NT2/D1 (cell line): ENCODE measurements around the gene FOXP1.

Source experiments
- DNase-seq: peaks from one replicate; pipeline ENCODE4 v3.0.0-alpha.2; 2011; ENCODE audit warnings: low read depth, low spot score
- H3K27me3 ChIP-seq: 2 replicates; pipeline ENCODE4 v1.6.0; 2011; ENCODE audit warnings: mild to moderate bottlenecking; ENCODE audit not compliant: insufficient read length, insufficient read depth
- H3K36me3 ChIP-seq: 2 replicates; pipeline ENCODE4 v1.6.1; 2011; ENCODE audit warnings: mild to moderate bottlenecking, low read length, mixed read lengths; ENCODE audit not compliant: insufficient read depth, insufficient read length
- H3K4me1 ChIP-seq: 2 replicates; pipeline ENCODE4 v1.5.1; 2011; ENCODE audit not compliant: insufficient read depth, insufficient read length
- H3K4me3 ChIP-seq: 2 replicates; pipeline ENCODE4 v1.5.1; 2011; ENCODE audit warnings: low read depth; ENCODE audit not compliant: insufficient read length
- H3K9ac ChIP-seq: 2 replicates; pipeline ENCODE4 v1.6.0; 2011; ENCODE audit warnings: low read depth; ENCODE audit not compliant: insufficient read length
- H3K9me3 ChIP-seq: 2 replicates; pipeline ENCODE4 v1.5.1; 2011; ENCODE audit warnings: mild to moderate bottlenecking, low read length; ENCODE audit not compliant: insufficient read depth
- SUZ12 ChIP-seq: IDR thresholded peaks from 2 replicates; pipeline ENCODE4 v1.6.1; 2011; ENCODE audit not compliant: insufficient read length, insufficient read depth; ENCODE audit errors: extremely low read depth
- YY1 ChIP-seq: IDR thresholded peaks from 2 replicates; pipeline ENCODE4 v1.6.1; 2011; ENCODE audit not compliant: insufficient read length, insufficient read depth
- ZNF274 ChIP-seq: IDR thresholded peaks from 2 replicates; pipeline ENCODE4 v1.6.1; 2011; ENCODE audit warnings: mild to moderate bottlenecking, low read depth, low read length

FOXP1 gene

GRCh38 chr3:71042759-71043158 lies 540.8 kb downstream of the FOXP1 start:
- TF ChIP-seq SUZ12 (no peak), ZNF274 (no peak), YY1 (no peak)
- Histone ChIP-seq H3K9me3 (no peaks in the 10 kb centered on the region), H3K27me3 (no peaks in the 10 kb centered on the region), H3K4me1 (no peaks in the 10 kb centered on the region), H3K4me3 (no peak overlapping the region), H3K9ac (no peak overlapping the region), H3K36me3 (peaks cover 40% of the 10 kb centered on the region)
- no peak for DNase-seq

GRCh38 chr3:71041371-71041770 lies 542.2 kb downstream of the FOXP1 start:
- Histone ChIP-seq H3K9me3 (no peaks in the 10 kb centered on the region), H3K4me3 (no peak overlapping the region), H3K36me3 (peaks cover 34% of the 10 kb centered on the region), H3K9ac (no peak overlapping the region), H3K27me3 (no peaks in the 10 kb centered on the region), H3K4me1 (no peaks in the 10 kb centered on the region)
- no peak for DNase-seq
- TF ChIP-seq SUZ12 (no peak), ZNF274 (no peak), YY1 (no peak)

DNA sequence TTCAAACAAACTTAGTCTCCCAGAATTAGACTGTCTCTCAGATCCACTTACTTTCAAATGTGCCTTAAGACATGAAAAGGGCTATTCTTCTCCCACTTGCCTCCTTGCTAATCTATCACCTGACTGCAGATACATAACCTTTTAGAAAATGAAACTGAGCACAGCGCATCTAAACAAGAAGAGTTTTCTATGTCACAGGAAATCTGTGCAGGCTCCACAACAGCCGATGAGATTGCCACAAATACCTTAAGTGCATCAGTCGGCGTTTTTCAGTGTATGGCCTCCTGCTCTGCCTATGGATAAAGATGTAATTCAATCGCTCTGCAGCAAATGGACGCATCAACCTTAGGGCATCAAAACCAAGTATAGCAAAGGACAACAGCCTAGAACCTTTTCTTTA lies 544.2 kb downstream of the FOXP1 start:
- Histone ChIP-seq H3K9me3 (no peaks in the 10 kb centered on the region), H3K27me3 (no peaks in the 10 kb centered on the region), H3K9ac (no peak overlapping the region), H3K36me3 (peaks cover 24% of the 10 kb centered on the region), H3K4me3 (no peak overlapping the region), H3K4me1 (no peaks in the 10 kb centered on the region)
- no peak for TF ChIP-seq YY1
- no peak for TF ChIP-seq SUZ12
- no peak for TF ChIP-seq ZNF274
- no peak for DNase-seq

DNA sequence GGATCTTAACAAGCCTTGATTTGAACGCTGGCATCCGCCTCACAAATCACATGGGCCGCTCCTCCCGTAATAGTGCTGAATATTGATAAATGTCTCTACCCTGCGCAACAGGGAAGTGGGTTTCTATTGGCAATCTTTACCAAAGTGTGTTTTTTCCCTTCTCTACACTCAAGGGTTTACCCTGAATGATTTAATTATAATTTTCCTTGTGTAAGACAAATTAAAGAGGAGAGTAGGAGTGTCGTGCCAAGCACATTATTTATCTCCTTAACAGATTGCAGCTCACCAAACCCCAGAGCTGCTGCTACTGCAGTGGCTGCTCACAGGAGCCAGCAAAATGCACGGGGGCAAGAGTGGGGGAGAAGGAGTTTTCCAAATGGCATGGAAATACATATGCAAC lies 545.8 kb downstream of the FOXP1 start:
- Histone ChIP-seq H3K36me3 (peaks cover 24% of the 10 kb centered on the region), H3K9me3 (no peaks in the 10 kb centered on the region), H3K27me3 (no peaks in the 10 kb centered on the region)

GRCh38 chr3:71035886-71036285 lies 547.6 kb downstream of the FOXP1 start:
- peaks cover 4% of the 10 kb centered on the region for H3K4me1 ChIP-seq
- H3K4me3 ChIP-seq = no peak overlapping the region
- DNase-seq = no peak
- TF ChIP-seq ZNF274 (no peak), SUZ12 (no peak), YY1 (no peak)
- H3K9ac ChIP-seq = no peak overlapping the region
- H3K9me3 ChIP-seq = no peaks in the 10 kb centered on the region
- H3K27me3 ChIP-seq = no peaks in the 10 kb centered on the region
- peaks cover 27% of the 10 kb centered on the region for H3K36me3 ChIP-seq

More for the DNA sequence above, 545.8 kb downstream of the FOXP1 start:
- H3K4me3 ChIP-seq = no peak overlapping the region
- no peak overlapping the region for H3K9ac ChIP-seq
- H3K4me1 ChIP-seq = peaks cover 4% of the 10 kb centered on the region
- no peak for DNase-seq
- TF ChIP-seq YY1 (no peak), SUZ12 (no peak), ZNF274 (no peak)

DNA sequence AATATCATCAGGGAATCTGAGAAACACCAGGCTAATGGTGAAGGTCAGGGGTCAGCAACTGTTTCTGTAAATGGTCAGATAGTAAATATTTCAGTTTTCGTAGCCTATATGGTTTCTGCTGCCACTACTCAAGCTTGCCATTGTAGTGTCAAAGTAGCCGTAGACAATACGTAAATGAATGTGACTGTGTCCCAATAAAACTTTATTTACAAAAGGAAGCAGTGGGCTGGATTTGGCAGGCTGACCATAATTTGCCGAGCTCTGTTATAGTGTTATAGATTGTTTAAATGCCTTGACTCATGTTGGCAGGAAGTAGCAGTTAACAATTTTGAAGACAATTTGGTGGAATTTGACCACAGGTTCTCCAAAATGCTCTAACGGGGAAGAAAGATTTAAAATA lies 548.2 kb downstream of the FOXP1 start:
- H3K4me1 ChIP-seq = peaks cover 4% of the 10 kb centered on the region
- peaks cover 21% of the 10 kb centered on the region for H3K36me3 ChIP-seq
- no peak overlapping the region for H3K9ac ChIP-seq
- no peak overlapping the region for H3K4me3 ChIP-seq
- TF ChIP-seq YY1 = no peak
- TF ChIP-seq SUZ12 = no peak
- TF ChIP-seq ZNF274 = no peak
- H3K27me3 ChIP-seq = no peaks in the 10 kb centered on the region
- H3K9me3 ChIP-seq = no peaks in the 10 kb centered on the region
- DNase-seq = no peak

DNA sequence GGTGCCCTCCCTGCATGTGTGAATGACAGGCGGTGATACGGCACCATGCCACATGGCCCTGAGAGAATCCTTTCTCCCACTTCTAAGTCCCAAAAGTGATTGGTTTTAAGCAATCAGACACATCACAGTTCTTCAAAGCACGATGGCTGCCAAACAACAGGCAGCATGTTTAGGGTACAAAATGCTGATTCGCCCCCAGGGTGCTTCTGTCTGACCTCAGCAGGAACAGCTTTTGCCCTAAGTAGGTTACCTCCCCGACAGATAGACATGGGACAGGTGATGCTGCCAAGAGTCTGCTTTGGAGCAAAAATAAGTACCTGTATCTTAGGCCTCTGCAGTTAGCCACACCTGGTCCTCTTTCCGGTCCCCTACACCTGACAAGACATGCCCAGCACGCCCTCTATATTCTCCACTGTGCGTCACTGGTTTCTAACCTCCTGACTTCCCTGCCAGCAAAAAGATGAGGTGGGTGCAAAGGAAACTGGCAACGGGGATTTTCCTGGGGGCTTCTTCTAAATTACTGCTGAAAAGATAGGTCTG lies 549.8 kb downstream of the FOXP1 start:
- no peak for TF ChIP-seq YY1
- TF ChIP-seq SUZ12 = no peak
- TF ChIP-seq ZNF274 = no peak
- Histone ChIP-seq H3K36me3 (peaks cover 11% of the 10 kb centered on the region), H3K9me3 (no peaks in the 10 kb centered on the region), H3K9ac (no peak overlapping the region), H3K4me3 (no peak overlapping the region), H3K27me3 (no peaks in the 10 kb centered on the region), H3K4me1 (peaks cover 4% of the 10 kb centered on the region)
- DNase-seq = no peak
